C4-2B (cell line): Measurements from ENCODE around the gene FRK.

Experiments
- CTCF ChIP-seq: fragments of 450-650 bp; conservative IDR thresholded peaks from 2 replicates; pipeline ENCODE4 v1.5.1; 2017; ENCODE audit warnings: mild to moderate bottlenecking
- ZFX ChIP-seq: fragments of 450-650 bp; IDR thresholded peaks from 2 replicates; pipeline ENCODE4 v1.6.1; 2017

- TF ChIP-seq CTCF, result peak; percentile 37
- TF ChIP-seq ZFX, result peak; percentile 65
These were observed 40.0 kb upstream of the FRK start, which contains the start of gene NT5DC1 for GRCh38 chr6:116100419-116101301.
